Transverse colon (tissue), 4 donors: ENCODE measurements around the gene OBSL1.

Experiments
- POLR2A ChIP-seq: fragments of 450-650 bp; IDR thresholded peaks from one replicate; pipeline ENCODE4 v1.6.1; 2016; ENCODE audit warnings: antibody characterized with exemption, mild to moderate bottlenecking, moderate library complexity
- POLR2AphosphoS5 ChIP-seq, 3 donors: sonication (generic); formaldehyde crosslinking; IDR thresholded peaks; one replicate each; pipeline ENCODE4 v1.6.1; 2016; ENCODE audit warnings: antibody characterized with exemption in 3 of 3
- TF ChIP-seq, protein P1 (sequence below), 5 experiments: fragments of 200-600 bp in 3 of 5; fragments of 450-650 bp in 2 of 5; sonication (generic) in 3 of 5; IDR thresholded peaks; 1 replicate in 2 of 5; 2 replicates in 3 of 5; pipeline ENCODE4 v1.5.1; 2016 to 2017; ENCODE audit warnings: antibody characterized with exemption in 5 of 5, inconsistent platforms in 3 of 5, mild to moderate bottlenecking in 2 of 5, moderate library complexity in 1 of 5

DNA sequence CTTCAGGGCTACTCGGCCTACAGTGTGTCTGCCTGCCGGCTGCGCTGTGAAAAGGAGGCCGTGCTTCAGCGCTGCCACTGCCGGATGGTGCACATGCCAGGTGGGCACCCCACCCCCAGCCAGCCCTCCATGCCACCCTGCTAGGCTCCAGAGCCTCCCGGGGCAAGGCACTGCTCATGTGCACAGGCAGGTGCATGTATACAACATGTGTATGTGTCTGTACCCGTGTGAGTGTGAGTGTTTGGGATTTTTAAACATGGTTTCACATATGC lies 39.0 kb downstream of the OBSL1 start:
- TF ChIP-seq POLR2AphosphoS5 (IDR thresholded peaks at IDR 0.05) = no peak
- TF ChIP-seq, protein P1, sequence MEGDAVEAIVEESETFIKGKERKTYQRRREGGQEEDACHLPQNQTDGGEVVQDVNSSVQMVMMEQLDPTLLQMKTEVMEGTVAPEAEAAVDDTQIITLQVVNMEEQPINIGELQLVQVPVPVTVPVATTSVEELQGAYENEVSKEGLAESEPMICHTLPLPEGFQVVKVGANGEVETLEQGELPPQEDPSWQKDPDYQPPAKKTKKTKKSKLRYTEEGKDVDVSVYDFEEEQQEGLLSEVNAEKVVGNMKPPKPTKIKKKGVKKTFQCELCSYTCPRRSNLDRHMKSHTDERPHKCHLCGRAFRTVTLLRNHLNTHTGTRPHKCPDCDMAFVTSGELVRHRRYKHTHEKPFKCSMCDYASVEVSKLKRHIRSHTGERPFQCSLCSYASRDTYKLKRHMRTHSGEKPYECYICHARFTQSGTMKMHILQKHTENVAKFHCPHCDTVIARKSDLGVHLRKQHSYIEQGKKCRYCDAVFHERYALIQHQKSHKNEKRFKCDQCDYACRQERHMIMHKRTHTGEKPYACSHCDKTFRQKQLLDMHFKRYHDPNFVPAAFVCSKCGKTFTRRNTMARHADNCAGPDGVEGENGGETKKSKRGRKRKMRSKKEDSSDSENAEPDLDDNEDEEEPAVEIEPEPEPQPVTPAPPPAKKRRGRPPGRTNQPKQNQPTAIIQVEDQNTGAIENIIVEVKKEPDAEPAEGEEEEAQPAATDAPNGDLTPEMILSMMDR (IDR thresholded peaks at IDR 0.05) = no peak
- no peak for TF ChIP-seq POLR2A
